Panc1 (cell line): ENCODE measurements around the gene LDLRAD4.

Experiments
- TF ChIP-seq, protein P1 (sequence below): fragments of 450-650 bp; IDR thresholded peaks from 2 replicates; pipeline ENCODE4 v1.5.1; 2017; ENCODE audit warnings: mild to moderate bottlenecking
- TF ChIP-seq, protein P2 (sequence below), 2 experiments: IDR thresholded peaks; 2 replicates each; pipeline ENCODE4 v1.6.1; 2011 to 2012; ENCODE audit warnings: low read depth in 2 of 2, control low read depth in 1 of 2, low read length in 1 of 2, mild to moderate bottlenecking in 1 of 2, moderate library complexity in 1 of 2; ENCODE audit not compliant: insufficient read depth in 1 of 2

DNA sequence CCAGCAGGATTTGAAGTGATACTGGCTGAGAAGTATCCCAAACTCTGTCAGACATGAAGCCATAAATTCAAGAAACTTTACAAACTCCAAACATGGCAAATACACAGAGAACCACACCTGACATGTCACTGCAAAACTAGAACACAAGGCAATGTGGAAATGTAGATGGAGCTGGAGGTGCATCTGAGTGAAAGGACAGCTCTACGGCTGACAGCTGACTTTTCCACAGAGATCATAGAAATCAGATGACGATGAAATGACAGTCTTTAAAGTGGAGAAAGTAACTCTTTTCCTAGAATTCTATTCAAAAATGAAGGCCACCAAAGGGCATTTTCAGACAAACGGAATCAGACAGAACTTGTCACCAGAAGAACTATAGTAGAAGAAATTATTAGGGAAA lies 97.5 kb downstream of the LDLRAD4 start:
- TF ChIP-seq, protein P1, sequence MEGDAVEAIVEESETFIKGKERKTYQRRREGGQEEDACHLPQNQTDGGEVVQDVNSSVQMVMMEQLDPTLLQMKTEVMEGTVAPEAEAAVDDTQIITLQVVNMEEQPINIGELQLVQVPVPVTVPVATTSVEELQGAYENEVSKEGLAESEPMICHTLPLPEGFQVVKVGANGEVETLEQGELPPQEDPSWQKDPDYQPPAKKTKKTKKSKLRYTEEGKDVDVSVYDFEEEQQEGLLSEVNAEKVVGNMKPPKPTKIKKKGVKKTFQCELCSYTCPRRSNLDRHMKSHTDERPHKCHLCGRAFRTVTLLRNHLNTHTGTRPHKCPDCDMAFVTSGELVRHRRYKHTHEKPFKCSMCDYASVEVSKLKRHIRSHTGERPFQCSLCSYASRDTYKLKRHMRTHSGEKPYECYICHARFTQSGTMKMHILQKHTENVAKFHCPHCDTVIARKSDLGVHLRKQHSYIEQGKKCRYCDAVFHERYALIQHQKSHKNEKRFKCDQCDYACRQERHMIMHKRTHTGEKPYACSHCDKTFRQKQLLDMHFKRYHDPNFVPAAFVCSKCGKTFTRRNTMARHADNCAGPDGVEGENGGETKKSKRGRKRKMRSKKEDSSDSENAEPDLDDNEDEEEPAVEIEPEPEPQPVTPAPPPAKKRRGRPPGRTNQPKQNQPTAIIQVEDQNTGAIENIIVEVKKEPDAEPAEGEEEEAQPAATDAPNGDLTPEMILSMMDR: no peak
- TF ChIP-seq, protein P2, sequence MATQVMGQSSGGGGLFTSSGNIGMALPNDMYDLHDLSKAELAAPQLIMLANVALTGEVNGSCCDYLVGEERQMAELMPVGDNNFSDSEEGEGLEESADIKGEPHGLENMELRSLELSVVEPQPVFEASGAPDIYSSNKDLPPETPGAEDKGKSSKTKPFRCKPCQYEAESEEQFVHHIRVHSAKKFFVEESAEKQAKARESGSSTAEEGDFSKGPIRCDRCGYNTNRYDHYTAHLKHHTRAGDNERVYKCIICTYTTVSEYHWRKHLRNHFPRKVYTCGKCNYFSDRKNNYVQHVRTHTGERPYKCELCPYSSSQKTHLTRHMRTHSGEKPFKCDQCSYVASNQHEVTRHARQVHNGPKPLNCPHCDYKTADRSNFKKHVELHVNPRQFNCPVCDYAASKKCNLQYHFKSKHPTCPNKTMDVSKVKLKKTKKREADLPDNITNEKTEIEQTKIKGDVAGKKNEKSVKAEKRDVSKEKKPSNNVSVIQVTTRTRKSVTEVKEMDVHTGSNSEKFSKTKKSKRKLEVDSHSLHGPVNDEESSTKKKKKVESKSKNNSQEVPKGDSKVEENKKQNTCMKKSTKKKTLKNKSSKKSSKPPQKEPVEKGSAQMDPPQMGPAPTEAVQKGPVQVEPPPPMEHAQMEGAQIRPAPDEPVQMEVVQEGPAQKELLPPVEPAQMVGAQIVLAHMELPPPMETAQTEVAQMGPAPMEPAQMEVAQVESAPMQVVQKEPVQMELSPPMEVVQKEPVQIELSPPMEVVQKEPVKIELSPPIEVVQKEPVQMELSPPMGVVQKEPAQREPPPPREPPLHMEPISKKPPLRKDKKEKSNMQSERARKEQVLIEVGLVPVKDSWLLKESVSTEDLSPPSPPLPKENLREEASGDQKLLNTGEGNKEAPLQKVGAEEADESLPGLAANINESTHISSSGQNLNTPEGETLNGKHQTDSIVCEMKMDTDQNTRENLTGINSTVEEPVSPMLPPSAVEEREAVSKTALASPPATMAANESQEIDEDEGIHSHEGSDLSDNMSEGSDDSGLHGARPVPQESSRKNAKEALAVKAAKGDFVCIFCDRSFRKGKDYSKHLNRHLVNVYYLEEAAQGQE (IDR thresholded peaks at IDR 0.05; ENCODE audit: insufficient read depth in 1 of 2, low read depth in 2 of 2, low read length in 1 of 2): no peak
